HG03060 (cell line): ENCODE results near the gene IFNK.
A peak's percentile ranks its signal among the peaks of the same experiment; 100 is the strongest.

Source experiments
- ATAC-seq: cut with Tn5 transposase; IDR thresholded peaks from one replicate; pipeline ENCODE4 v1.9.1; 2021; ENCODE audit warnings: low read depth, moderate number of reproducible peaks; ENCODE audit not compliant: unreplicated experiment

The IFNK gene

DNA sequence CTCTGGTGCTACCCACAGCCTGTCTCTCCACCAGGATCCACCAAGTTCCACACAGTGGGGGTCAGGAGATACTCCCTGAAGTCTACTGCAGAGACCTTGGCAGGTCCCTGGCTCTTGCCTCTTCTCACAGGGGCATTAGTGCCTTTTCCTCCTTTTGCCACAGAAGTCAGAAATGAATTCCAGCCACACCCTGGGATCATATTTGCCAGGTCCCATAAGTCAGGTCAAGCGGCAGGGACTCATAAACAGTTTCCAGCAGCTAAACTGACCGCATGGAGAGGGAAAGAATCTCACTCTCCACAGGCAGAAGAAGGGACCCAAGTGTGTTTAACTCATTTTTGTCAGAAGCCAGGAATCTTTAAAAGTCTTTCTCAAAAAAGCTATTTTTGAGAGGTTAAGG is 13.3 kb upstream of the IFNK start:
- ATAC-seq, result no peak

- no peak for ATAC-seq
These were observed 12.3 kb upstream of the IFNK start for GRCh38 chr9:27511771-27512170.

- ATAC-seq, result no peak
These were observed 9.5 kb upstream of the IFNK start for GRCh38 chr9:27514551-27514950.

DNA sequence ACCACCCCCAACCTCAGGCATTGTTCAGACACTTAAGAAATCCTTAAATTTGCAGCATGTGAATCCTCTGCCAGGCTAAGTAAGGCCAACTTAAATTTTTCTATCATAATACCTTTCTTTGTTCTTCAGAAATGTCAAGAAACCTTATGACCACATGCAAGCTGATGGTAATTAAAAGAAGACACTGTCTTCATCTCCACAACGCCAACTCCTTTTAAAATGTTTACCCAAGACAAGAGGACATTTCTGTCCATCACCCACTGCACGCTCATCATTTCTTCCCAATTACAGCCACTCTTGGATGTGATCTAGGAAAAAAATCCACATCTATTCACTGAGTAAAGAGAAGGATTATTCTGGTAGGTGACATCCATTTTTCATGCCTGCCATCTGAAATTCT is 6.1 kb upstream of the IFNK start:
- ATAC-seq, result no peak

DNA sequence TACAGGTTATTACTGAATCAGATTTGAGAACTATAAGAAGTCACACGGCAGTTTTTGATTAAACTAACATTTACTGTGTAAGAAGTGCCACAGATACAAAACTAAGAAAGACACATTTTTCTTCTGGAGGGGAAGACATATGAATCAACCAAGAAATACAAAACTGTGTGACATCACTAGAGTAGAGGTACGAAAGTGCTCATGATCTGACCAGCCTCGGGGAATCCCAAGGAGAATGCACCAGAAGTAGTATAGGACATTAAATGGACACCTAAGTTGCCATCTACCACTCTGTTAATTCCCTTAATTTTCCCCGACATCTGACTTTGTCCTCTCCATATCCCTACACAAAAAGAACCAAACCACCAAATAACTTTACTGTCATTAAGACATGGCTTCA is 5.3 kb upstream of the IFNK start:
- ATAC-seq, result no peak

- no peak for ATAC-seq
These were observed 4.3 kb upstream of the IFNK start for GRCh38 chr9:27519466-27520465.

GRCh38 chr9:27520986-27521385 is 3.1 kb upstream of the IFNK start:
- ATAC-seq, result no peak

DNA sequence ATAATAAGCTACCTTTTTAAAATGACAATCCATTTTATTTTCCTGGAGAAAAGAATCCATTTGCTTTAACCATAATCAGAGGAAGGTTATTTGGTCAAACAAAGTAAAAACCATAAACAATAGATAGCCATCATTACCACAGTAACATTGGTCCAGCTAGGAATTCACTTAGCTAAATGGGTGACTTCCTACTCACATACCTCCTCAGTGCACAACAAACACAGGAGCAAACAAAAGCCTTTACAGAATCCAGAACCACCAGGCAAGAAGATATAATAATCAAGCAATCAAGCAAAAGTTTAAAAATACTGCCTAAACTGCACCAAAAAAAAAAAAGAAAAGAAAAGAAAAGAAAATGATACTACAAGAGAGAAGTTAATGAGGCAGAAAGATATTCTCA is 949 bp upstream of the IFNK start:
- no peak for ATAC-seq

DNA sequence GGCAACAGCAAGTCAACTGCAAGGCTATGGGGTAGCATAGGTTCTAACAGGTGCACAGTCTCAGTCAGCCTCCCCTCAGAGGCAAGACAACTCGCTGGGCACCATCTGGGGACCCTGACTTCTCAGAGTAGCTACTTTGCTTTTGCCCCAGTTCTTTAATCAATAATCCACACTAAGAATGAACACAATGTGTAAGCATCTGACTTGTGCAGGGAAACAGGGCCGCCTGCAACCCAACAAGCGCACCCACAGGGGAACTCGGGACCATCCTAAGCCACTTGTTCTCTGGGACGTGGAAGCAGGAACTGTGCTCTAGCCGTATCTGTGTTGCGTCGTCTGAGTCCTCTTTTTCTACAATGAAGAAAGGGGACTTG is 3.6 kb downstream of the IFNK start:
- no peak for ATAC-seq

DNA sequence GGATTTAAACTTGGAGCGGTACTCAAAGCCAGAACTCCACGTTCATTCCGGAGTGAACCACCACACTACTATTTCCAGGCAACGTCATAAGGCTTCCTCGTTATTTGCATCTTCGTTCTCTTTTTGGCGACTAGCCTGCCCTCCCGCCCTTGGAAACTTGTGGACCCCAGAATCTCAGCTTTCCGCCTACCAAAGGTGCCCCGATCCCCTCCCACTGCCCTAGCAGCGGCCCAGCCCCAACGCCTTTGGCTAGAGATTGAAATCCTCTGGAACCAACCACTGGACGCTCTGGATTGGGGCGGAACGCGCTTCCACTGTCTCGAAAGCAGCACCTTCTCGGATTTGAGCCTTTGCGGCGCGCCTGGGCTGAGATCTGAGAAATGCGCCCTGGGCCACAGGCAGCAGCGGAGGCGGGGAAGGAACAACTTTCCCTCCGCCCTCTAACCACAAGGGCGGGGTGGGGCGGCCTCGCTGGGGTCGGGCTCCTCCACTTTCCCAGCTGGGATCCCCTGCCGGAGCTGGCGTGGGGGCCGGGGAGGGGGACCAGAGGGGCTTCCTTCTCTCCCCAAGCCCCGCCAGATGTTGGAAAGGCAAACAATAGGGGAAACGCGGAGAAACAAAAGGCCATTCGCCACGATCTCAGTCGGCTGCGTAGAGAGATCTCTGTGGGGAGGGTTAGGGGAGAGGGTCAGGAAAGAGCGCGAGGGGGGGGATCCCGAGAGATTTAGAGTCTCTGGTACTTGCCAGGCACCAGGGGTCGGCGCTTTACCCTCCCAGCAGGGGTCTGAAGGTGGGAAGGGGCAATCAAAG is 4.2 kb downstream of the IFNK start:
- ATAC-seq, result peak; percentile 44

GRCh38 chr9:27528886-27529315 is 4.8 kb downstream of the IFNK start:
- no peak for ATAC-seq

DNA sequence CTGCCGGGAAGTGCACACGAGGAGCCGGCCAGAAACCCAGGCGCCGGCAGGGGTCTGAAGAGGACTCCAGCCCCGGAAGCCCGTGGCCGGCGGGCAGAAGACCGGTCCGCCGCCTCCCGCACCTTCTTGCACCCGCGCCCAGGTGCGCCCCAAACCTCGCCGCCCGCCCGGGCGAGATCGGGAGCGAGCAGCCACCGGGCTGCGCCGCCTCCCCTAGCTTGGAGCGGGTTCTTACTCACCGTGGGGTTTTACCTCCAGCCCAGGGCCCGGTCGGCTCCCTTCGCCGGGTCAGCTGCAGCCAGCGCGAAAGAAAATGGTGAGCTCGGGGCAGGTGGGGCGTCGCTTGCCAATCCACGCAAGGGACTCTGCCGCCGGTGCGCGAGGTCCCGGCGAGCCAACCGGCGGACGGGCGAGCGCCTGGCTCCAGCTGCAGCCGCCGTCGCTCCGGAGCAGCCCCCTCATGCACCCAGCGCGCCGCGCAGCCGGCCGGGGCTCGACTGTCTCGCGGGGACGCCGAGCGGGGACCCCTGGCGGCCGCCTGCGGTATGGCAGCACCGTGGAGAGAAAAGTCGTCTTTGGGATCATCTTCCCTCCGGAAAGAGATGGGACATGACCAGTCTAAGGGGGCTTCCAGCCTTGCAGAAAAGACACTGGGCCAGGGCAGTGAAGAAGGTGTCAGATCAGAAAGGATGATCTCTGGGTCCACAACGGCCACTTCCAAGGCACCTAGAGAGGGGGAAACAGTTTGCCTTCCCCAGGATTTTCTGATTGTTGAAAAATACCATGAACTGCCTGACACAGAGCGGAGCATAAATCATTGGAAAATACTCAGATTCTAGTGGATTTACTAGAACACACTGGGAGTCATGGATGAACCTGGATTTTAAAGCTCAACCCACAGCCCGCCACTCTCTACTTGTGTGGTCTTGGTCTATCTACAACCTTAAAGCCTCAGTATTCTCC is 5.5 kb downstream of the IFNK start, which contains the start of gene MOB3B:
MOB3B (minus strand) TSS at position 499 of the 963 bp plus-strand sequence. CDS start 74,264 bp downstream, outside the sequence.
- peak; percentile 29 for ATAC-seq

DNA sequence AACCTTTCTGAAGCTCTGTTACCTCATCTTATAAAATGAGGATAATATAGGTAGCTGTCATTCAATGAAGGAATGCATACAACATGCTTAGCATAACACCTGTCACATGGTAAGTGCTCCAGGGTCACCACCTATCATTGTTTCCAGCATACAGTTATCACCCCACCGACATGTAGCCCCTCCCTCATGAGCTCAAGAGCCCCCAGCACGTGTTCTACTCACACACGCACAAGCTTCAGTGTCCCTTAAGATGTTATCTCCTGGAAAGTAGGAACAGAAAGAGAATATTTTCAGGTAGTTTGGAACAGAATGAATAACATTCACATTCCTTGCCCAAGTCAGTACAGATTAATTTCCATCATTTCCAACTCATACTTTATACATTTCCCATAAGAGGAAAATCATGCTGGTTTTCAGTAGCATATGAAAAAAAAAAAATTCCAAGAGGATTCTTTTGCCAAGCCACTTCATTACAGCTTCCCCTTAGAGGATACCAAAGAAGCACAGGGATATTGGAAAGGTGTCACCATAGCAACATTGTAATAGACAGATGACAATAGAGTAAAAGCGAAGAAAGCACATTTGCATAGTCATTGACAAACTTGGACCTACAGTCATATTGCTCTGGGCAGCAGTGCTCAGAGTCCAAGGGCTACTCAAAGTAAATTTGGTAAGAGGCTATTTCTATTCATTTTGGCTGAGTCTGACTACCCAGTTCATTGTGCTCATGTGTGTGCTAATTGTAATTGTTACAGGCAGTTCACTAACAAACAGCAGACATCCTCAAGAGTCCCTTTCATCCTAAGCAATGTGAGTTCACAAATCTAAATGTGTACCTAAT is 7.0 kb downstream of the IFNK start:
- ATAC-seq, result no peak

- no peak for ATAC-seq
These were observed 8.0 kb downstream of the IFNK start for GRCh38 chr9:27532046-27532445.

DNA sequence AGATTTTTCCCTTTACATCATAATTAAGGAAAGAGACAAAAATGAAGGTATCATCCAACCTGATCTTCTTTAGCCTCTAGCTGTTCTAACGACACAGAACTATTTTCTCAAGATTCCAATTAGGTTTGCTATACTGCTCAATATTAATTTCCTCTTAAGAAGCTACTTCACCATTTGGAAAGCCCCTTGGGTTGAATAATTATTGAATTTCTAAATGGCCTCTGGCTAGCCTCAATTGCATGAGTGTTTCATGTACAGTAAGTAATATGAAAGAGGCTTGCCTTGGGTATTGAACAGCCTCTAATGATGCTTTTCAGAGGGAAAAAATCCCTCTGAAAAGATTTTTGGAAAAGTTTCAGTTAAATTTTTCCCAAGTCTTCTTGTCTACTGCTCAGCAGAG is 9.2 kb downstream of the IFNK start:
- no peak for ATAC-seq

DNA sequence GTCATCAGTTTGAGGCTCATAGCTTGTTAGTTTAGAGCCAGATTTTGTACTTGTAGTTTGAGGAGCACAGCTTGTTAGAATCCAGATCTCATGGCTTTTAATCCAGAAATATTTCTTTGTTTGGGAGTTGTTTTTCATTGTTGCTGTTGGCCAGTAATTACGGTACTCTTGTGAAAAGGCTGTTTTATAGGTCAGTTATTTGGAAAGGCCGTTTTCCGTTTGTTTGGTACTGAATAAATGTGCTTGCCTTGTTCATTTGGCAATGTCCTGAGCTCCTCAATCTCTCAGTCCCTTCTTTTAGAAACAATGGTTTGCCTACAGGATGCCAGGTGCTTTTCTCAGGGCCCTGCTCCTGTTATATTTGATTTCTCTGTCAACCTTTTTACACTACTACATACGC is 10.0 kb downstream of the IFNK start:
- ATAC-seq, result no peak

- ATAC-seq, result no peak
These were observed 10.6 kb downstream of the IFNK start for GRCh38 chr9:27534658-27535209.

GRCh38 chr9:27535701-27536118 is 11.6 kb downstream of the IFNK start:
- no peak for ATAC-seq

GRCh38 chr9:27536168-27536567 is 12.1 kb downstream of the IFNK start:
- no peak for ATAC-seq
